Activated gamma-delta T cell treated with anti-CD3 and anti-CD28 coated beads, Interleukin-2, amount 50 U/mL, for 16 hours (primary cell): ENCODE results near the gene STK10.
A peak's percentile ranks its signal among the peaks of the same experiment; 100 is the strongest.

Experiments
- DNase-seq: peaks from one replicate; pipeline ENCODE4 v3.0.0-alpha.2; 2020; ENCODE audit warnings: low read depth

The STK10 gene

DNA sequence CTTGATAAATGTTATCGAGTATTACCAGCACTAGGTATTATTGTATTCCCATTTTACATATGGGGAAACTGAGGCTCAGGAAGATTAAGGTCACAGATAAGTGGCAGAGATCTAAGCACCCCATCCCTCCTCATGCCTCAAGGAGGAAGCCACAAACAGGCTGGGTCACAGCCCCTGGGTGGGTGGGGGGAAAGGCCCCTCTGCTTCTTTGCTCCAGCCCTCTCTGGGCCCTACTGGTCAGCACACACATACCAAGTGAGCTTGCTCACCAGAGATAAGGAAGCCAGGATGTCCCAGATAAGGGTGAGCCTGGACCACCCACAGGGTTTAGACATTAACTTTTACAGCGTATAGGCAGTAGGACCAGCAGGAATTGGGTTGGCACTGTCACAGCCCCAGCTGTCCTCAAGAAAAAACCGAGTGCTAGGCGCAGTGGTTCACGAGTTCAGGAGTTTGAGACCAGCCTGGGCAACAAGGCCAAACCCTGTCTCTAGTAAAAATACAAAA lies 45.3 kb downstream of the STK10 start:
- no peak for DNase-seq

DNA sequence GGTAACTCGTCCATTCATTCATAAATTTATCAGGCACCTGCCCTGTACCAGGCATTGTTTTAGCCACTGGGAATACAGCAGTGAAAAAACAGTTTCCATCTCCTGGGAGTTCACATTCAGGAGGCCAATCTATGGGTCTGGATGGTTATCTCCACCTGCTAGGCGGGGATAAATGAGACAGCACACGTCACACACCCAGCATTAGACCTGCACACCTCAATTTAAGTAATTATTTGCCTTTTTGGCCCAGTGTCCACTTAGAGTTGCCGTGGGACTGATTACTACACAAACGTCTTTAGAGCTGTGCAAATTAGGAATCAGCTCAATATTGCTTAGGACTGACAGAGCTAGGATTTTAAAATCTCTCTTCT lies 46.1 kb downstream of the STK10 start:
- DNase-seq: no peak

- no peak for DNase-seq
These were observed 47.2 kb downstream of the STK10 start for GRCh38 chr5:172140866-172141265.

- DNase-seq: no peak
These were observed 47.9 kb downstream of the STK10 start for GRCh38 chr5:172140120-172140519.

DNA sequence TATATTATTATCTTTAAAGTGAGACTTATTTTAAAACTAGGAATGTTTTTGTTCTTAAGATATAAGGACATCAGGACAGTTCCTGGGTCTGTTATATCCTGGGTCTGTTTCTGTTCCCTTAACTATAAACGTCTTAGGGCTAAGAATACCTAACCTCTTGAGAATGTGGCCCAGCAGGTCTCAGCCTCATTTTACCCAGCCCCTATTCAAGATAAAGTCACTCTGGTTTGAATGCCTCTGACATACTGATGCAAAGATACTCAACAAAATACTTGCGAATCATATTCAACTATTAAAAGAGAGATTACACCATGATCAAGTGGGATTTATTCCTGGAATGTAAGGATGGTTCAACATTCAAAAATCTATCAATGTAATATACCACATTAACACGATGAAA lies 51.0 kb downstream of the STK10 start:
- no peak for DNase-seq

- peak; percentile 46 for DNase-seq
These were observed 54.5 kb downstream of the STK10 start for GRCh38 chr5:172133359-172134029.

DNA sequence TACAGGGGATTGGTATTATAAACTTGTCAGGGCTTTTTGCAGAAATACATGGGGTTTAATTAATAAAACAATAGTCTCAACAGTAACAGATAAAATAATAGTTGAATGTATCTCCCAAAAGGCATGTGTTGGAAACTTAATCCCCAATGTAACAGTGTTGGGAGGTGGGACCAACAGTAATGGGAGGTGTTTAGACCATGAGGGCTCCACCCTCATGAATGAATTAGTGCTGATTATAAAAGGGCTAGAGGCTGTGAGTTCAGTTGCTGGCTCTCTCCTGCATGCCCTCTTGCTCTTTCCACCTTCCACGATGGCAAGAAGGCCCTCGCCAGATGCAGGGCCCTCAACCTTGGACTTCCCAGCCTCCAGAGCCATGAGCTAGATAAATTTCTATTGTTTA lies 56.3 kb downstream of the STK10 start:
- DNase-seq: no peak

DNA sequence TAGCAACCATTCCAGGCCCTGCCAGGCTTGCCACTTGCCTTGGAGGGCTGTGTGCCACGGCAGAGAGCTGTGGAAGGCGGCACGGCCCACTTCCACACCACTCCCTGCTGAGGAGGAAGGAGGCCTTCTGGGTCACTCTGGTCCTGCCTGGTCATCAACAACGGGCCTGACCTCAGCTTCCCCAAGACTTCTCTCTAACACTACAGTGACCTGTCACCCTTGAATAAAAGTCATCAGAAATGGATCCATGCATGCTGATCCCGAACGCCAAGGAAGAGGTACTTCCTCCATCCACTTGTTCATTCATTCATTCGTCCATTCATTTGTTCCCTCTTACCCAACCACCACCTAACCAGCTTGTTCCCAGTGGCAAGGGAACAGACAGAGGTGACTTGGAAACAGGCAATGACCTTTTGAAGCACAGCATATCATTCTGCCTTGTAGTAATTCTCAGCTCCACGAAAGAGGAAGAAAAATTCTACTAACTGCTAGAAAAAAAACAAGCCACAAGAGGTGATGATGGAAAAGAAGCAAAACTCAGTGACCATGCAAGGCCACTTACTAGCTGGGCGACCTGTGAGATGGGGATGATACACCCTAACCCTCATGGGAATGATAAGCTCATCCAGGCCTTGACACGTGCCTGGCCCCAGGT lies 58.6 kb downstream of the STK10 start:
- no peak for DNase-seq

GRCh38 chr5:172127581-172127980 lies 60.4 kb downstream of the STK10 start:
- no peak for DNase-seq

DNA sequence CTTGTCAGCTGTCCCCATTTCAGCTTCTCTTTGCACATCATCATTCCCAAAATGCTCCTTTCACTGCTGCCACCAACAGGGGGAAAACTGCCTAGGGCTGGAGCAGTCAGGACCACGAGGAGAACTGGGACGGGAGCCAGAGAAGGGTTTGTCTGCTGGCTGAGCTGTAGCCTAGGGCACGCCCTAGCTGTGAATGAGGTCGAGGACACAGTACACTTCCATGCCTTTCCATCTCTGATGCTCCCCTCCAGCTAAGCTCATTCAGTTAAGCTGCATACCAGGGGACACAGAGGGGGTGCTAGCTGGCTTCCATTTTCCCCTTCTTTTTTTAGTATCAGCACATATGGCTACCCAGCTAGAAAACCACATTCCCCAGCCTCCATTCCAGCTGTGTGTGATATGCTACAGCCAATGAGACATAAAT lies 64.7 kb downstream of the STK10 start:
- no peak for DNase-seq

GRCh38 chr5:172119921-172120688 lies 67.9 kb downstream of the STK10 start:
- DNase-seq: no peak

DNA sequence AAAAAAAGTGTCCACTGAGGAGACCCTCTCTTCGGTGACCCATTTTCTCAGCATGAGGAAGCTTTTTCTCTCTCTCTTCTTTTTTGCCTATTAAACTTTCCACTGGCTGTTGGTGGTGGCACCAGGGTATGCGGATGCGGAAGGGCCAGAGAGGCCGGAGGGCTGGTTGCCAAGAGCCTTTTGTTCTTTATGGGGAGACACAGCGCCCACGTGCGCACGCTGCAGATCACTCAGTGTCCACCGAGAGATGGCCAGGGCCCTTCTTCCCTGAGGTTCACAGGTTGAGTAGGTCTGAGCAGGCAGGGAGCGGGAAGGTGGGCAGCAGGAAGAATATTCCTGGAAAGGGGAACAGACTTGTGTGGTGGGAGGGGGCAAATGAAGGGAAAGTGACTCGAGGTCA lies 69.1 kb downstream of the STK10 start:
- no peak for DNase-seq

- no peak for DNase-seq
These were observed 69.9 kb downstream of the STK10 start for GRCh38 chr5:172117977-172118701.

DNA sequence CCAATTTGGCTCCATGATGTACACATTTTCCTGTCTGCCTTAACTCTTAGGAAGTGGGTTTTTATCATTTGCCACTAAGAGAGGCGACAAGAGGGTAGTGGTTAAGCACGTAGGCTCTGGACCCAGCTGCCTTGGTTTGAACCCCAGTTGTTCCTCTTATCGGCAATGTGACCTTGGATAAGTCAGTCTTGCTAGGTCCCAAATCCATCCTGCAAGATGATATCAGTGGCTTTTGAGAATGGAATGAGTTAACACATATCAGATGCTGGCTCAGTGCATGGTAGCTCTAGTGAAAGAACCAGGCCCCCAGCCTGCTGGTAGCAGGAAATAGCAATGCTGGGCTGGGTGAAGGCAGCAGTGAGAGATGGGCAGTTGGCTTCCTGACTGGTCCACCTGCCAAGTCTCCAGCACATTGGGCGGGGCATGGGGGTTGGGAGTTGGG lies 72.5 kb downstream of the STK10 start:
- DNase-seq: no peak

- peak; percentile 68 for DNase-seq
These were observed 73.1 kb downstream of the STK10 start for GRCh38 chr5:172114875-172115422.

DNA sequence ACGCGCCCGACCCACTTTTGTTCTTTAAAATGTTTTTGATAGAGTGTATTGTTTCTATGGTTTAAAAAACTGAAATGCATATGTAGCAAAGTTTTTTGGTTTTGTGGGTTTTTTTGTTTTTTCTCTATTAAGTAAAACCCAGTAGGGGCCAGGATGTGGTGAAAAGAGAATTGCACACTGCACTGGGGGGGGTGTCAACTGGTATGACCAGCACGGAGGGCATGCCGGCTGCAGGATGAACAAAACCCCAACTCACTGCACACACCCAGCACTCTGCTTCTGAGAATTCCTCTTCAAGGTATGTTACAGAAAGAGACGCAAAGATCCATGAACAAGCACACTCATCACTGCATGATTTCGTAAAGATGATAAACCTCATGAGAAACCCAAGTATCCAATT lies 75.0 kb downstream of the STK10 start:
- DNase-seq: peak; percentile 67

- DNase-seq: no peak
These were observed 76.2 kb downstream of the STK10 start for GRCh38 chr5:172111852-172112225.

- DNase-seq: peak; percentile 65
These were observed 76.8 kb downstream of the STK10 start for GRCh38 chr5:172110921-172111851.

GRCh38 chr5:172110260-172110815 lies 77.7 kb downstream of the STK10 start:
- DNase-seq: no peak

- no peak for DNase-seq
These were observed 78.3 kb downstream of the STK10 start for GRCh38 chr5:172109749-172110148.

GRCh38 chr5:172107571-172107970 lies 80.5 kb downstream of the STK10 start:
- DNase-seq: no peak
